ENCODE results near the gene ST8SIA4.

The ST8SIA4 gene

GRCh38 chr5:100864931-100865330 is 38.2 kb downstream of the ST8SIA4 start:
- no peaks in the 10 kb centered on the region for H3K36me3 ChIP-seq (ENCODE audit: insufficient read depth, low read length)
- H3K79me2 ChIP-seq (ENCODE audit: control insufficient read depth, insufficient read depth, low read length, unreplicated experiment) = no peaks in the 10 kb centered on the region
- no peak overlapping the region for H3K27ac ChIP-seq (ENCODE audit: low read depth, low read length)

GRCh38 chr5:100863739-100864138 is 39.3 kb downstream of the ST8SIA4 start:
- H3K4me1 ChIP-seq (ENCODE audit: control insufficient read depth, insufficient read depth, low read length, unreplicated experiment) = no peaks in the 10 kb centered on the region
- no peaks in the 10 kb centered on the region for H3K79me2 ChIP-seq (ENCODE audit: control insufficient read depth, insufficient read depth, low read length, unreplicated experiment)
- H3K36me3 ChIP-seq (ENCODE audit: insufficient read depth, low read length) = no peaks in the 10 kb centered on the region
- H3K27me3 ChIP-seq (ENCODE audit: insufficient read depth, low read length) = no peaks in the 10 kb centered on the region
- no peak overlapping the region for H3K27ac ChIP-seq (ENCODE audit: low read depth, low read length)
- no peak overlapping the region for H3K4me3 ChIP-seq (ENCODE audit: low read depth, low read length)
- no peak overlapping the region for H2AFZ ChIP-seq (ENCODE audit: low read length, unreplicated experiment)

More at GRCh38 chr5:100864931-100865330, 38.2 kb downstream of the ST8SIA4 start:
- H2AFZ ChIP-seq (ENCODE audit: low read length, unreplicated experiment) = no peak overlapping the region
- H3K4me1 ChIP-seq (ENCODE audit: control insufficient read depth, insufficient read depth, low read length, unreplicated experiment) = no peaks in the 10 kb centered on the region
- H3K27me3 ChIP-seq (ENCODE audit: insufficient read depth, low read length) = no peaks in the 10 kb centered on the region
- H3K4me3 ChIP-seq (ENCODE audit: low read depth, low read length) = no peak overlapping the region

GRCh38 chr5:100861148-100861547 is 41.9 kb downstream of the ST8SIA4 start:
- Histone ChIP-seq H3K27ac (ENCODE audit: low read depth, low read length) (no peak overlapping the region), H3K79me2 (ENCODE audit: control insufficient read depth, insufficient read depth, low read length, unreplicated experiment) (no peaks in the 10 kb centered on the region), H2AFZ (ENCODE audit: low read length, unreplicated experiment) (no peak overlapping the region), H3K4me1 (ENCODE audit: control insufficient read depth, insufficient read depth, low read length, unreplicated experiment) (no peaks in the 10 kb centered on the region), H3K4me3 (ENCODE audit: low read depth, low read length) (no peak overlapping the region), H3K36me3 (ENCODE audit: insufficient read depth, low read length) (no peaks in the 10 kb centered on the region), H3K27me3 (ENCODE audit: insufficient read depth, low read length) (no peaks in the 10 kb centered on the region)

- Histone ChIP-seq H2AFZ (ENCODE audit: low read length, unreplicated experiment) (no peak overlapping the region), H3K36me3 (ENCODE audit: insufficient read depth, low read length) (no peaks in the 10 kb centered on the region), H3K27me3 (ENCODE audit: insufficient read depth, low read length) (no peaks in the 10 kb centered on the region), H3K27ac (ENCODE audit: low read depth, low read length) (no peak overlapping the region), H3K79me2 (ENCODE audit: control insufficient read depth, insufficient read depth, low read length, unreplicated experiment) (no peaks in the 10 kb centered on the region), H3K4me3 (ENCODE audit: low read depth, low read length) (no peak overlapping the region), H3K4me1 (ENCODE audit: control insufficient read depth, insufficient read depth, low read length, unreplicated experiment) (no peaks in the 10 kb centered on the region)
Measured at GRCh38 chr5:100860407-100860806, 42.7 kb downstream of the ST8SIA4 start.

GRCh38 chr5:100858987-100859545 is 44.0 kb downstream of the ST8SIA4 start:
- Histone ChIP-seq H3K79me2 (ENCODE audit: control insufficient read depth, insufficient read depth, low read length, unreplicated experiment) (no peaks in the 10 kb centered on the region), H3K27ac (ENCODE audit: low read depth, low read length) (no peak overlapping the region), H3K27me3 (ENCODE audit: insufficient read depth, low read length) (no peaks in the 10 kb centered on the region), H3K4me3 (ENCODE audit: low read depth, low read length) (no peak overlapping the region), H2AFZ (ENCODE audit: low read length, unreplicated experiment) (no peak overlapping the region), H3K4me1 (ENCODE audit: control insufficient read depth, insufficient read depth, low read length, unreplicated experiment) (no peaks in the 10 kb centered on the region), H3K36me3 (ENCODE audit: insufficient read depth, low read length) (no peaks in the 10 kb centered on the region)

GRCh38 chr5:100856462-100856861 is 46.6 kb downstream of the ST8SIA4 start:
- H3K36me3 ChIP-seq (ENCODE audit: insufficient read depth, low read length) = no peaks in the 10 kb centered on the region
- no peaks in the 10 kb centered on the region for H3K4me1 ChIP-seq (ENCODE audit: control insufficient read depth, insufficient read depth, low read length, unreplicated experiment)
- no peak overlapping the region for H3K4me3 ChIP-seq (ENCODE audit: low read depth, low read length)
- H3K27me3 ChIP-seq (ENCODE audit: insufficient read depth, low read length) = no peaks in the 10 kb centered on the region
- H3K79me2 ChIP-seq (ENCODE audit: control insufficient read depth, insufficient read depth, low read length, unreplicated experiment) = no peaks in the 10 kb centered on the region
- no peak overlapping the region for H2AFZ ChIP-seq (ENCODE audit: low read length, unreplicated experiment)
- no peak overlapping the region for H3K27ac ChIP-seq (ENCODE audit: low read depth, low read length)

GRCh38 chr5:100855937-100856430 is 47.1 kb downstream of the ST8SIA4 start:
- Histone ChIP-seq H3K4me1 (ENCODE audit: control insufficient read depth, insufficient read depth, low read length, unreplicated experiment) (no peaks in the 10 kb centered on the region), H3K4me3 (ENCODE audit: low read depth, low read length) (no peak overlapping the region), H3K79me2 (ENCODE audit: control insufficient read depth, insufficient read depth, low read length, unreplicated experiment) (no peaks in the 10 kb centered on the region)

GRCh38 chr5:100855295-100855694 is 47.8 kb downstream of the ST8SIA4 start:
- no peaks in the 10 kb centered on the region for H3K79me2 ChIP-seq (ENCODE audit: control insufficient read depth, insufficient read depth, low read length, unreplicated experiment)
- H3K36me3 ChIP-seq (ENCODE audit: insufficient read depth, low read length) = no peaks in the 10 kb centered on the region
- H3K4me1 ChIP-seq (ENCODE audit: control insufficient read depth, insufficient read depth, low read length, unreplicated experiment) = no peaks in the 10 kb centered on the region
- H3K27ac ChIP-seq (ENCODE audit: low read depth, low read length) = no peak overlapping the region
- no peak overlapping the region for H2AFZ ChIP-seq (ENCODE audit: low read length, unreplicated experiment)
- H3K4me3 ChIP-seq (ENCODE audit: low read depth, low read length) = no peak overlapping the region
- no peaks in the 10 kb centered on the region for H3K27me3 ChIP-seq (ENCODE audit: insufficient read depth, low read length)

More at GRCh38 chr5:100855937-100856430, 47.1 kb downstream of the ST8SIA4 start:
- no peaks in the 10 kb centered on the region for H3K36me3 ChIP-seq (ENCODE audit: insufficient read depth, low read length)
- no peaks in the 10 kb centered on the region for H3K27me3 ChIP-seq (ENCODE audit: insufficient read depth, low read length)
- H3K27ac ChIP-seq (ENCODE audit: low read depth, low read length) = no peak overlapping the region
- no peak overlapping the region for H2AFZ ChIP-seq (ENCODE audit: low read length, unreplicated experiment)

- H3K4me3 ChIP-seq (ENCODE audit: low read depth, low read length) = no peak overlapping the region
- no peaks in the 10 kb centered on the region for H3K79me2 ChIP-seq (ENCODE audit: control insufficient read depth, insufficient read depth, low read length, unreplicated experiment)
- no peak overlapping the region for H3K27ac ChIP-seq (ENCODE audit: low read depth, low read length)
- no peak overlapping the region for H2AFZ ChIP-seq (ENCODE audit: low read length, unreplicated experiment)
- H3K36me3 ChIP-seq (ENCODE audit: insufficient read depth, low read length) = no peaks in the 10 kb centered on the region
- no peaks in the 10 kb centered on the region for H3K27me3 ChIP-seq (ENCODE audit: insufficient read depth, low read length)
- no peaks in the 10 kb centered on the region for H3K4me1 ChIP-seq (ENCODE audit: control insufficient read depth, insufficient read depth, low read length, unreplicated experiment)
Measured at GRCh38 chr5:100854591-100854990, 48.5 kb downstream of the ST8SIA4 start.

- Histone ChIP-seq H3K79me2 (ENCODE audit: control insufficient read depth, insufficient read depth, low read length, unreplicated experiment) (no peaks in the 10 kb centered on the region), H3K27me3 (ENCODE audit: insufficient read depth, low read length) (no peaks in the 10 kb centered on the region), H3K4me1 (ENCODE audit: control insufficient read depth, insufficient read depth, low read length, unreplicated experiment) (no peaks in the 10 kb centered on the region), H3K36me3 (ENCODE audit: insufficient read depth, low read length) (no peaks in the 10 kb centered on the region), H3K4me3 (ENCODE audit: low read depth, low read length) (no peak overlapping the region), H2AFZ (ENCODE audit: low read length, unreplicated experiment) (peak overlapping the region; percentile 90), H3K27ac (ENCODE audit: low read depth, low read length) (no peak overlapping the region)
Measured at GRCh38 chr5:100853582-100853981, 49.5 kb downstream of the ST8SIA4 start.

- Histone ChIP-seq H3K4me3 (ENCODE audit: low read depth, low read length) (no peak overlapping the region), H3K27ac (ENCODE audit: low read depth, low read length) (no peak overlapping the region), H3K36me3 (ENCODE audit: insufficient read depth, low read length) (no peaks in the 10 kb centered on the region), H3K79me2 (ENCODE audit: control insufficient read depth, insufficient read depth, low read length, unreplicated experiment) (no peaks in the 10 kb centered on the region), H3K4me1 (ENCODE audit: control insufficient read depth, insufficient read depth, low read length, unreplicated experiment) (no peaks in the 10 kb centered on the region), H2AFZ (ENCODE audit: low read length, unreplicated experiment) (peak overlapping the region; percentile 90), H3K27me3 (ENCODE audit: insufficient read depth, low read length) (no peaks in the 10 kb centered on the region)
Measured at GRCh38 chr5:100852988-100853449, 50.1 kb downstream of the ST8SIA4 start.
